CD4-positive, alpha-beta T cell treated with Interleukin-4 for 1 hour (primary cell): ENCODE results near the gene THNSL1.

Source experiments
- DNase-seq, 2 donors: peaks; one replicate each; pipeline ENCODE4 v3.0.0-alpha.2; 2020 to 2022

Gene THNSL1

DNA sequence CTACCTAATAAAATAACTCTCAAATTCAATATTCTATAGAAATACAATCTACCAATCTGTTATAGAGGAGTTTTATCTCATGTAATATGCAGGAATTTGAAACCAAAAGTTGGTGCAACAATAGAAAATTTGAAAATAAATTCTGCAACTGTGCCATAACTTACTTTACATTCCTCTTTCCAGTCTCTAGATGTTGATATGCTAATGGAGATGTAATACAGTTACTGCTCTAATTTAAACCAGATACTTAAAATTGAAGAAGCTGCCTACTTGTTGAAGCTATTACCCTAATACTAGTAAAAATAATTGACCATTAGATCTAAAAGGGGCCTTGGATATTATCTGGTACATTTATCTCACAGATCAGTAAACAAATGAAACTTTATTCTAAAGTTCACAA lies 1.8 kb upstream of the THNSL1 start:
- no peak for DNase-seq

DNA sequence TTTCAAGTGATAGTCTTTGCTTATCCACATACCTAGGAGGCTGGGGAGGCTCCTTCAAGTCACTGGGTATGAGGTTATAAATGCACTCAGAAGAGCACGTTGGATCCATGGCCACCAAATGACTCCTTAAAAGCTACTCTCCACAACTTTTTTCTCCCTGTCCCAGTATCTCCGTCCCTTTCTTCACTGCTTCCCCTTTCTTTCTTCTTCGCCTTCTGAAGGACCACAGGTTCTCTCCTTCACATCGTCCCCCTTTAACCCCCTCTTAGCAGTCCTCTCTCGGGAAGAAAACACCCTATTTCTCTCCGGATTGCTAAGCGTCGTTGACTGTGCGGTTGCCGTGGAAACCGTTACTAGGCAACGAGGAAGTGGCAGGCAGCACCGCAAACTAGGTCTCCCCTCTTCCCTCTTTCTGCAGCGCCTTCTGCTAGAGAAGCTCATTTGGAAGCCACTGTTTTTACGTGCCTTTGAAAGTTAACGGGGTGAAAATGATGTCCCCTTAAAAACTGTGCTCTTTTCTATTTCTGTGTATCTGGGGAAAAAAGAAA lies 510 bp upstream of the THNSL1 start, which contains the start of gene ENKUR:
TSS of gene ENKUR (minus strand) at position 331 of the 548 bp plus-strand sequence. CDS start at position 109, 222 bp downstream.
- peak; percentile 94 for DNase-seq

GRCh38 chr10:25017154-25017590 lies 760 bp downstream of the THNSL1 start:
- DNase-seq = no peak

DNA sequence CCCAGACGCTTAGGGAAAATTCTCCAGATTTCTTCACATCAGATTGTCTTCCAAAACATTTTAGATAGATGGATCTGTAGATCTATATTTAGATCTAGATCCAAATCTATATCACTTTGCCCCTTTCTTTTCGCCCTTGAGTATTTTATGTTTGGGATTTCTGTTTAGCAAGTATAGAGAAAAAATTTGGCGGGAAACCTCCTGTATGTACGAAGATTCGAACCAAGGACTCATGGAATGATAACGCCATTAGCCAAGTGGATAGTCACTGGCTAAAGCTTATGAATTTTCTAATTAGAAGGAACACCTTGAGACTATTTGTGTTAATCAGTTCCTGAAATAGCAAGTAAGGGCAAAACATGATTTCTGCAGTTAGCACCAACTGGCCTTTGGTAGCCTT lies 1.2 kb downstream of the THNSL1 start:
- no peak for DNase-seq

DNA sequence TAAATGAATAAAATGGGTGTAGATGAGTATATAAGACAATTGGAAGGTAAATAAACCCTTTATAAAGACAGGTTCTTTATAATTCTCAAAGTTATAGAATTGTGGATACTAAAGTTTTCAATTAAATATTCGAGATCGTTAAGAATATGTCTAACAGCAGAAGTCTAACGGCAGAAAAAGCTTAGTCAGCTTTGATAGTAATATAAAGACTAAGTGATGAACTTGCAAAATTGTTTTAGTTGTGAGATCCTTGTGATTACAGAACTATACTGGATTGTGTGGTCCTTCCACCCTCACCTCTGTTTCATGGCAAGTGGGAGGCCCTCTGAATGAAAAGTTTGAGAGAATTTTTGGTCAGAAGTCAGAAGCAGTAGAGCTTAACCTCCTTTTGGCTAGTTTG lies 2.3 kb downstream of the THNSL1 start:
- no peak for DNase-seq

- DNase-seq = no peak
These were observed 6.9 kb downstream of the THNSL1 start for GRCh38 chr10:25023278-25023677.

- no peak for DNase-seq
These were observed 8.1 kb downstream of the THNSL1 start for GRCh38 chr10:25024528-25024927.

GRCh38 chr10:25026463-25026862 lies 10.1 kb downstream of the THNSL1 start:
- DNase-seq = no peak

DNA sequence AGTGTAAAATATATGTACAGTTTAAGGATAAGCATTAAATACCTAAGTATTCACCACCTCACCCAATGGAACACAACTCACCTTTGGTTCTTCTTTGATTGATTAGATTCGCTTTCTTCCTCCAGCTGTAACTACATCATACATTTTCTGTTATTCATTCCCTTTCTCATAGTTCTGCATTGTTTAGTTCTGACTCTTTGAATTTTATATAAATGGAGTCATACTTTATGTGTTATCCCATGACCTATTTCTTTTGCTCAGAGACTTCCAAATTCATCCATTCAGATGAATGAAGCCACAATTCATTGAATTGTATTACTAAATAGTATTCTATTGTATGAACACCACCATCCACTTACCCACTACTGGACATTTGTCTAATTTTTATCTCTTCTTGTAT lies 12.3 kb downstream of the THNSL1 start:
- DNase-seq = no peak

DNA sequence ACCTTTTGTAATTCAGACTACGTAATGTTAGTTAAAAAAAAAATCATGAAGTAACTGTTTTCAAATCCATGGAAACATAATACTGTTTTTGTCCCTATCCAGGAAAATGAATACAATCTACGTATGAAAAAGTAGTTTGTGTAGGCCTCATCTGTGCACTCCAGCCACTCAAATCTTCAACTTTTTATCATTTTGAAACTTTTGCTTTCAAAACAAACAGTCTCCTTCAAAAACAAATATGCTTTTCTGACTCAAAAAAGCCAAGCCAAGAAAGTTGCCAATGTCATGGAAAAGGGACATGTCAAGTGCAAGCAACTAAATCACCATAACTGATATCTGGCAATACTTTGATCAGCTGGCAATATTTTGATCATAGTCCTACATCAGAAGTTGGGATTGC lies 13.1 kb downstream of the THNSL1 start:
- DNase-seq = no peak

GRCh38 chr10:25036381-25036780 lies 20.0 kb downstream of the THNSL1 start:
- DNase-seq = no peak

- DNase-seq = no peak
These were observed 21.9 kb downstream of the THNSL1 start for GRCh38 chr10:25038325-25038724.

- no peak for DNase-seq
These were observed 23.1 kb downstream of the THNSL1 start for GRCh38 chr10:25039531-25039930.

- no peak for DNase-seq
These were observed 30.2 kb downstream of the THNSL1 start for GRCh38 chr10:25046641-25047040.

GRCh38 chr10:25047088-25047487 lies 30.7 kb downstream of the THNSL1 start:
- no peak for DNase-seq

DNA sequence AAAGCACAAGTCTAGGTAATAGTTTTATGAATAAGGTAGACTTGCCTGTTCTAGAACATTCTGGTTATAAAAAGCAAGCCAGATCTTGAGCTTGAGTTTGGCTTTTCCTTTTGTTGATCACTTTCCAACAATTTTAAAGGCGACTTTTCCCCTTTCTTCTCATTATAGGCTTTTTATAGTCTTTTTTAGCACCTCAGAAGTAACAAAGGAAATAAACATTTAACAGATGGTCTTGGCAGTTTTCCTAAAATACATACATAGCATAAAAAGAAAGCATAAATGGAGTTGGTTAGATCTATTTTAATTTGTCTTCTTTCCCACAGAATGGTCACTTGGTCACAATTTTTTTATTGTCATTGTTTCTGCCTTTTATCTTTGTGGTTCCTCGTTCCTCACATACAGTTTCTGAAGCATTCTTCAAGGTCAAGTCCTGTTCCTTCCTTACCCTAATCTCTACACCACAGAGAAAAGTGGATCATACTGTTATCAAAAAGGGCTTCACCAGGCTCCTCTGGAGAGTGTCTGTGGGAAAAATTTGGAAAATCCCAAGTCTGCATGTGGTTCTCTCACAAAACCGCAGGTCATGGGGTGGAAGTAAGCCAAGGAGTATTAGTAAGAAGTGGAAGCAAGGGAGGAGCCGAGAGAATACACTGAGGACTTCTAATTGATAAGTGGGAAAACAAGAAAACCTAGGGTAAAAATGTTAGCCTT lies 31.3 kb downstream of the THNSL1 start:
- no peak for DNase-seq

GRCh38 chr10:25048450-25048849 lies 32.0 kb downstream of the THNSL1 start:
- no peak for DNase-seq

GRCh38 chr10:25049966-25050365 lies 33.6 kb downstream of the THNSL1 start:
- DNase-seq = no peak

- DNase-seq = no peak
These were observed 34.0 kb downstream of the THNSL1 start for GRCh38 chr10:25050402-25050801.

GRCh38 chr10:25052012-25052411 lies 35.6 kb downstream of the THNSL1 start:
- DNase-seq = no peak

- no peak for DNase-seq
These were observed 40.3 kb downstream of the THNSL1 start for GRCh38 chr10:25056726-25057125.

DNA sequence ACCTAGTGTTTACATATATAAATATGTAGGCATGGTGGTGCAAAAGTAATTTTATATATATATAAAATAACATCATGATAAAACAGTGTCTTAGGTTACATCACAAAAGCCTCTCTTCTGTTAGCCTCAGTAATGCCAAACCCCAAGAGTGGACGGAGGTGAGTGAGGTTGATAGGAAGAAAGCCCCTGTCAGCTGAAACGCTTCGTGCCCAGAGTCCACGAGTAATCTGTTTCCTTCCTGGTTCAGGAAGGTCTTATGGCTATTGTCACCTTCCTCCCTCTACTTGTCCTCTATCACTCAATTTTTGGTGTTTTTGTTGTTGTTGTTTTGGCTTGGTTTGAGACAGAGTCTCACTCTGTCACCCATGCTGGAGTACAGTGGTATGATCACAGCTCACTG lies 41.5 kb downstream of the THNSL1 start:
- DNase-seq = no peak

- DNase-seq = no peak
These were observed 43.6 kb downstream of the THNSL1 start for GRCh38 chr10:25059990-25060389.

DNA sequence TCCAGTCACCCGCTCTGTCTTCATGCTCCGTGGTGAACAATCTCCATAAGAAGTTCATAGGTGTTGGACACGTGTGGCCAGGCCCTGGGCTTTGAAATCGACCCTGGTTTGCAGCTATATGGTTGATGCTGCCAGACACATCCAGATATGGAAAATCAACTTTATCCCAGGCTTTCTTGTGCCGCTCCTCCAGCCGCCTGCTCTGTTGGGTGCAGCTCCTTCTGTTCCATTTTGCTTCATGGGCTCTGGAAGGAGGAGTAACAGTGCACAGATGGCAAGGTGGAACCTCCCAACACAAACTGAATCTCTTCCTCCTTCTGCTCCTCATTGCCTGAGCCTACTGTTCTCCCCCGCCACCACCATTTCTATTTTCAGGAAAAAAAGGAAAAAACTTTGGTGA lies 44.7 kb downstream of the THNSL1 start:
- no peak for DNase-seq
